ENCODE results near the gene PTPRR.

The PTPRR gene

DNA sequence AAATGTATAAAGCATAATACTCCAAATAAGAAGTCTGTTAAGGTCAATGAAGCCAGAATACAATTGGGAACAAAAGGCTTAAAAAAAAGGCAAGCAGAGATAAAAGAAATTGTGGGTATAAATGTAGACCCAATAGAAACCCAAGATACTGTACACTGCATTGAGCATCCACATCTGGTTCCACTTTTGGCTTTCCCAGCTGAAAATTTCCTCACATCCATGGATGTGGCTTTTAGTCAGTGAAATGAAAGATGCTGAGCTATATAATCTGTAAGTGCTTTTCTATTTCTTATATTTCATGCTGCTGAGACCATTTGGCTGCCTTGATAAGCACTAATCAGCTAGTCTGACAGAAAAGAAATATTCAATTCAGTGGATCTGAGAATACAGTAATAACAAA, 83.5 kb downstream of the PTPRR start:
- Histone ChIP-seq H4K20me1 (ENCODE audit: low read depth, low read length) (no peaks in the 10 kb centered on the region), H3K36me3 (ENCODE audit: low read length) (no peaks in the 10 kb centered on the region), H3K9me2 (replicated peaks; ENCODE audit: insufficient read depth, low read length) (no peaks in the 10 kb centered on the region), H3K9ac (ENCODE audit: low read length) (no peak overlapping the region), H3K9me3 (ENCODE audit: insufficient read depth, low read length) (no peaks in the 10 kb centered on the region), H3K4me3 (ENCODE audit: insufficient read depth, low read length, poor library complexity, severe bottlenecking) (no peak overlapping the region), H3F3A (ENCODE audit: insufficient read depth) (no peaks in the 10 kb centered on the region), H3K27me3 (ENCODE audit: low read length) (no peaks in the 10 kb centered on the region), H3K27ac (ENCODE audit: low read depth, low read length) (no peak overlapping the region), H3K79me2 (ENCODE audit: insufficient read depth, low read length) (no peaks in the 10 kb centered on the region), H2AFZ (ENCODE audit: low read depth, low read length, severe bottlenecking) (no peak overlapping the region), H3K4me2 (ENCODE audit: low read depth, low read length, poor library complexity, severe bottlenecking) (no peak overlapping the region)
- TF ChIP-seq, protein P1, sequence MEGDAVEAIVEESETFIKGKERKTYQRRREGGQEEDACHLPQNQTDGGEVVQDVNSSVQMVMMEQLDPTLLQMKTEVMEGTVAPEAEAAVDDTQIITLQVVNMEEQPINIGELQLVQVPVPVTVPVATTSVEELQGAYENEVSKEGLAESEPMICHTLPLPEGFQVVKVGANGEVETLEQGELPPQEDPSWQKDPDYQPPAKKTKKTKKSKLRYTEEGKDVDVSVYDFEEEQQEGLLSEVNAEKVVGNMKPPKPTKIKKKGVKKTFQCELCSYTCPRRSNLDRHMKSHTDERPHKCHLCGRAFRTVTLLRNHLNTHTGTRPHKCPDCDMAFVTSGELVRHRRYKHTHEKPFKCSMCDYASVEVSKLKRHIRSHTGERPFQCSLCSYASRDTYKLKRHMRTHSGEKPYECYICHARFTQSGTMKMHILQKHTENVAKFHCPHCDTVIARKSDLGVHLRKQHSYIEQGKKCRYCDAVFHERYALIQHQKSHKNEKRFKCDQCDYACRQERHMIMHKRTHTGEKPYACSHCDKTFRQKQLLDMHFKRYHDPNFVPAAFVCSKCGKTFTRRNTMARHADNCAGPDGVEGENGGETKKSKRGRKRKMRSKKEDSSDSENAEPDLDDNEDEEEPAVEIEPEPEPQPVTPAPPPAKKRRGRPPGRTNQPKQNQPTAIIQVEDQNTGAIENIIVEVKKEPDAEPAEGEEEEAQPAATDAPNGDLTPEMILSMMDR (IDR thresholded peaks at IDR 0.05; ENCODE audit: insufficient read depth, low read length, poor library complexity, severe bottlenecking) = no peak
- no peak for TF ChIP-seq EZH2phosphoT487 (conservative IDR thresholded peaks at IDR 0.05; ENCODE audit: low read length)

DNA sequence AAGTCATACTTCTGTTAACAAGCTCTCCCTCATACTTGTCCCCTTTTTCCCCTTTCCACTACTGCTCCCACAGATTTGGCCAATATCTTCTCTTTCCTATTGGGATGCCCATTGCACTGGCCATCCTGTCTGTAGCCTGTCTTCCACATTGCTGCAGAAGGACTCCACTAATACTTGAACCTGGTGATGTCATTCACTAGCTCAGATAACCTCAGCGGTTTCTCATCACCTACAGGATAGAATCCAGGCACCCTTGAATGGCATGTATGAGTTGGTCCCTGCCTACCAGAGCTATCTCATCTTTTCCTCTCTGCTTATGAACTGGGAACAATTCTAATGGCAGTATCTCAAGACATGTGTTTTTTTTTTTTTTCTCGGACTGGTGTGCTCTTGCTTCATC, 84.6 kb downstream of the PTPRR start:
- H3K27me3 ChIP-seq (ENCODE audit: low read length) = no peaks in the 10 kb centered on the region
- no peaks in the 10 kb centered on the region for H4K20me1 ChIP-seq (ENCODE audit: low read depth, low read length)
- no peaks in the 10 kb centered on the region for H3K79me2 ChIP-seq (ENCODE audit: insufficient read depth, low read length)
- H3K4me3 ChIP-seq (ENCODE audit: insufficient read depth, low read length, poor library complexity, severe bottlenecking) = no peak overlapping the region
- H2AFZ ChIP-seq (ENCODE audit: low read depth, low read length, severe bottlenecking) = no peak overlapping the region
- no peak overlapping the region for H3K4me2 ChIP-seq (ENCODE audit: low read depth, low read length, poor library complexity, severe bottlenecking)
- H3K9me2 ChIP-seq (replicated peaks; ENCODE audit: insufficient read depth, low read length) = no peaks in the 10 kb centered on the region
- no peaks in the 10 kb centered on the region for H3K36me3 ChIP-seq (ENCODE audit: low read length)
- no peaks in the 10 kb centered on the region for H3F3A ChIP-seq (ENCODE audit: insufficient read depth)
- H3K9me3 ChIP-seq (ENCODE audit: insufficient read depth, low read length) = no peaks in the 10 kb centered on the region
- no peak for TF ChIP-seq EZH2phosphoT487 (conservative IDR thresholded peaks at IDR 0.05; ENCODE audit: low read length)
- TF ChIP-seq, protein P1 (IDR thresholded peaks at IDR 0.05; ENCODE audit: insufficient read depth, low read length, poor library complexity, severe bottlenecking) = no peak
- no peak overlapping the region for H3K27ac ChIP-seq (ENCODE audit: low read depth, low read length)
- no peak overlapping the region for H3K9ac ChIP-seq (ENCODE audit: low read length)

DNA sequence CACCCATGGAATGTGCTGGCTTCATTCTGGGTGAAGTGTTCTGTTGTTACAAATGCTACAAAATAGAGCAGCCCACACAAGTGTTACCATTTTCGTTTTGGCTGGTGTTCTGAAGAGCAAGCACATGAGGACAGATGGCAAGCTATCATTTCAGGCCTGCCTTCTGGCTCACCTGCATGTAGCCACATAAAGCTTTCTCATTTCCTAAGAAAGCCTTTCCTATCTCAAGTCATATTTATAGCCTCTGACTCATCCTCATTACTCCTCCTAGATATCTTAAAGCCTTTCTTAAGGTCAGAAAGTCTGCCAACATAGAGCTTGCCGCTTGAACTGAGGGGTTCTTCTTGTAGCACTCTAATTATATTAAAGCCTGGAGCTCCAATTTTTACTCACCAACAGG, 89.0 kb downstream of the PTPRR start:
- no peaks in the 10 kb centered on the region for H3F3A ChIP-seq (ENCODE audit: insufficient read depth)
- H4K20me1 ChIP-seq (ENCODE audit: low read depth, low read length) = no peaks in the 10 kb centered on the region
- H2AFZ ChIP-seq (ENCODE audit: low read depth, low read length, severe bottlenecking) = no peak overlapping the region
- H3K27ac ChIP-seq (ENCODE audit: low read depth, low read length) = no peak overlapping the region
- no peaks in the 10 kb centered on the region for H3K27me3 ChIP-seq (ENCODE audit: low read length)
- no peaks in the 10 kb centered on the region for H3K79me2 ChIP-seq (ENCODE audit: insufficient read depth, low read length)
- H3K9me2 ChIP-seq (replicated peaks; ENCODE audit: insufficient read depth, low read length) = no peaks in the 10 kb centered on the region
- no peak overlapping the region for H3K9ac ChIP-seq (ENCODE audit: low read length)
- H3K4me2 ChIP-seq (ENCODE audit: low read depth, low read length, poor library complexity, severe bottlenecking) = no peak overlapping the region
- H3K4me3 ChIP-seq (ENCODE audit: insufficient read depth, low read length, poor library complexity, severe bottlenecking) = no peak overlapping the region
- H3K36me3 ChIP-seq (ENCODE audit: low read length) = no peaks in the 10 kb centered on the region
- no peaks in the 10 kb centered on the region for H3K9me3 ChIP-seq (ENCODE audit: insufficient read depth, low read length)
- no peak for TF ChIP-seq EZH2phosphoT487 (conservative IDR thresholded peaks at IDR 0.05; ENCODE audit: low read length)
- TF ChIP-seq, protein P1 (IDR thresholded peaks at IDR 0.05; ENCODE audit: insufficient read depth, low read length, poor library complexity, severe bottlenecking) = no peak

Data from SU-DHL-6 (cell line).